Suprapubic skin (tissue), 4 donors: ENCODE data around the gene SH2D2A. TPM values are rescaled to one million over a fixed set of nuclear protein-coding genes. Genes with fewer than 3 reads are reported as not detected.

Experiments used
- DNase-seq, 2 donors: peaks; one replicate each; pipeline ENCODE4 v3.0.0-alpha.2; 2019; ENCODE audit warnings: low spot score in 2 of 2
- H3K27ac ChIP-seq: fragments of 200-600 bp; sonication (generic); one replicate; pipeline ENCODE4 v1.5.1; 2019
- H3K27me3 ChIP-seq: fragments of 200-600 bp; sonication (generic); one replicate; pipeline ENCODE4 v1.5.1; 2019
- H3K36me3 ChIP-seq: fragments of 200-600 bp; sonication (generic); one replicate; pipeline ENCODE4 v1.5.1; 2019
- H3K4me1 ChIP-seq: fragments of 200-600 bp; sonication (generic); one replicate; pipeline ENCODE4 v1.5.1; 2019
- H3K4me3 ChIP-seq: fragments of 200-600 bp; sonication (generic); one replicate; pipeline ENCODE4 v1.5.1; 2019; ENCODE audit warnings: mild to moderate bottlenecking
- H3K9me3 ChIP-seq: fragments of 200-600 bp; sonication (generic); one replicate; pipeline ENCODE4 v1.5.1; 2019
- CTCF ChIP-seq, 2 donors: fragments of 200-600 bp in 1 of 2; fragments of 450-650 bp in 1 of 2; sonication (generic) in 1 of 2; IDR thresholded peaks; one replicate each; pipeline ENCODE4 v1.5.1; 2016 to 2019; ENCODE audit warnings: antibody characterized with exemption in 2 of 2, mild to moderate bottlenecking in 1 of 2, moderate library complexity in 1 of 2
- EP300 ChIP-seq: sonication (generic); formaldehyde crosslinking; IDR thresholded peaks from one replicate; pipeline ENCODE4 v1.6.1; 2017; ENCODE audit warnings: antibody characterized with exemption
- POLR2A ChIP-seq, 2 donors: fragments of 450-650 bp; IDR thresholded peaks; one replicate each; pipeline ENCODE4 v1.6.1; 2017; ENCODE audit warnings: antibody characterized with exemption in 2 of 2, mild to moderate bottlenecking in 2 of 2, moderate library complexity in 2 of 2
- POLR2AphosphoS5 ChIP-seq, 3 donors: sonication (generic); formaldehyde crosslinking; IDR thresholded peaks; one replicate each; pipeline ENCODE4 v1.6.1; 2017; ENCODE audit warnings: antibody characterized with exemption in 3 of 3
- WGBS: methylation state at CpG from one replicate; pipeline ENCODE4 v1.1.5; 2018; 5-methylcytosine and 5-hydroxymethylcytosine counted together
- total RNA-seq, 4 donors: library from RNA; depleted of rRNA; stranded (reverse); fragments of >200 nt; gene quantifications; one replicate each; pipeline ENCODE4 v1.1.0, GENCODE V29; 2016

Gene SH2D2A
- total RNA-seq, 4 donors from 2014 or later = 0.29 to 0.48 TPM; not detected in 2

DNA sequence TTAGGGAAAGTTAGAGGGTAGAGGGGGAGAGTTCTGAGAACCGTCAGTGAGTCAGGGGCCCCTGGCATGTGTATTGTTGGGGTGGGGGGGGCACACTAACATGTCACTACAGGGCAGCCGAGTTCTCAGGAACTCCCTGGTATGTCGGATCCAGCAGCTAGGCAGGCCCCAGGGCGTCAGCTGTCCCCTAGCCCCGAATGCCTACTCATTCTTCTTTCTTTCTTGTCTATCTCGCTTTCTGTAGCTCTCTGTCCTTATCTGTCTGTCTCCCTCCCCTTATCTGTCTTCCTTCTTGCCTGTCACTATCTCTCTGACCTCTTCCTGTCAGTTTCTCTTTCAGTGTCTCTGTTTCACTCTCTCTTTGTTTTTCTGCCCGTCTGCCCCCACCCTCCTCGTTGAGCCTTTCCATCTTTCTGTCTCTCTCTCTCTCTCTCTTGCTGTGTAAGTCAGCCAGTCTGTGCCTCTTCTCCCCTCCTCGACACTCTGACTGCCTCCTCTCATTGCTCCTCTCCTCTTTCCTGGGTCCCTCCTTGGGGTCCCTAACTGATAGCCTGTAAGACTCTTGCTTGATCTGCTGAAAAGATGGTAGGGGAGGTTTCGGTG, 46.5 kb upstream of the SH2D2A start:
- 60% methylated on average over 10 of the region's 10 CpGs for WGBS
- Histone ChIP-seq H3K36me3 (no peaks in the 10 kb centered on the region), H3K27me3 (peaks cover 89% of the 10 kb centered on the region), H3K9me3 (no peaks in the 10 kb centered on the region), H3K27ac (no peak overlapping the region), H3K4me1 (peaks cover 27% of the 10 kb centered on the region), H3K4me3 (no peak overlapping the region)
- no peak for TF ChIP-seq EP300
- TF ChIP-seq CTCF (IDR thresholded peaks at IDR 0.05) = no peak
- no peak for TF ChIP-seq POLR2AphosphoS5 (IDR thresholded peaks at IDR 0.05)
- no peak for TF ChIP-seq POLR2A (IDR thresholded peaks at IDR 0.05)
- no peak for DNase-seq

DNA sequence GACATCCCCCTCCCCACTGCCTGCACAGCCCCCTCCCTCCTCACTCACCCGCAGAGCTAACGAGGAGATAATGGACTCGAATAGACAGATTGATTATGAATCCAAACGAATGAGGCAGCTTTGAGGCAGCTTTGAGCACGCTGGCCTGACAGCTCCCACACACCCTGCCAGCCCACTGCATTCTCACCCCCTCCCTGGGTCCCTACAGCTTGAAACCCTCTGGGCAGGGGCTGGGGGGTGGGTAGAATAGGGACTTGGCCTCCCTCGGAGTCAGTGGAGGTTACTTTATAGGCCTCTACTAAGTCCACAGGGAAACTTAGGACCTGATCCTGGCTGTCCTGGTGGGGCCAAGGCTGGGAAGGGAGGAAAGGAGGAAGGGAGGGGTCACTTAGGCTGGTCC, 45.9 kb upstream of the SH2D2A start:
- no peak overlapping the region for H3K4me3 ChIP-seq
- no peak overlapping the region for H3K27ac ChIP-seq
- H3K9me3 ChIP-seq = no peaks in the 10 kb centered on the region
- TF ChIP-seq CTCF (IDR thresholded peaks at IDR 0.05) (no peak), EP300 (no peak), POLR2AphosphoS5 (IDR thresholded peaks at IDR 0.05) (no peak)
- peaks cover 94% of the 10 kb centered on the region for H3K27me3 ChIP-seq
- WGBS = 100% methylated on average over 2 of the region's 6 CpGs
- no peaks in the 10 kb centered on the region for H3K36me3 ChIP-seq
- DNase-seq = no peak
- peaks cover 27% of the 10 kb centered on the region for H3K4me1 ChIP-seq

DNA sequence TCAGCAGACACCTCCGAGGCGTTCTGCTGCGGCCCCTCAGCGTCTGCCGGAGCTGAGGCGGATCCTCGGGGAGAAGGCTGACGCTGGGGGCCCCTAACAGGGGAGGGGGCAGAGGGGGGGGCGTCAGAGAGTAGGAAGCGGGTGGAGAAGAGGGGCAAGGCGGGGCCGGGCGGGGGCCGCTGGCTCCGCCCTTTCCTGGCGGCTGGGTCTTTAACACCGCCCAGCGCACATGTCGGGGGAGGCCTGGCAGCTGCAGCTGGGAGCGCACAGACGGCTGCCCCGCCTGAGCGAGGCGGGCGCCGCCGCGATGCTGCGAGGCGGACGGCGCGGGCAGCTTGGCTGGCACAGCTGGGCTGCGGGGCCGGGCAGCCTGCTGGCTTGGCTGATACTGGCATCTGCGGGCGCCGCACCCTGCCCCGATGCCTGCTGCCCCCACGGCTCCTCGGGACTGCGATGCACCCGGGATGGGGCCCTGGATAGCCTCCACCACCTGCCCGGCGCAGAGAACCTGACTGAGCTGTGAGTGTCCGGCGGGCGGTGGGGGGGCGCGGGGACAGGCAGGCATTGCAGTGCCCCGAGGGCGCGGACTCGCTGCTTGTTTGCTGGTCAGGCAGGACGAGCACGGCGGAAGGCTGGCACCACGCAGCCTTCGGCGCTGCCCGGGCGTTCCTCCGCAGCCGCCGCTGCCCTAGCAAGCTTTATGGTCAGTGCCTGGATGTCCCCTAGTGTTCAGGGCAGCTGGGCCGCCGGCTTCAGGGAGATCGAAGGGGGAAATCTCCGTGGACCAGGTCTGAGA, 44.2 kb upstream of the SH2D2A start, which contains the start of gene NTRK1:
TSS of gene NTRK1 (plus strand) at position 238 of the 796 bp plus-strand sequence. CDS start at position 308, 70 bp downstream.
- Histone ChIP-seq H3K4me3 (peak within 1 kb of the TSS; percentile 31), H3K4me1 (peaks cover 27% of the 10 kb centered on the region), H3K36me3 (no peaks in the 10 kb centered on the region), H3K27ac (no peak within 1 kb of the TSS), H3K27me3 (peaks cover 87% of the 10 kb centered on the region), H3K9me3 (no peaks in the 10 kb centered on the region)
- 10% methylated on average over 20 of the region's 69 CpGs for WGBS
- no peak for TF ChIP-seq EP300
- no peak for TF ChIP-seq POLR2A (IDR thresholded peaks at IDR 0.05)
- no peak for TF ChIP-seq POLR2AphosphoS5 (IDR thresholded peaks at IDR 0.05)
- TF ChIP-seq CTCF (IDR thresholded peaks at IDR 0.05) = no peak
- DNase-seq = no peak

DNA sequence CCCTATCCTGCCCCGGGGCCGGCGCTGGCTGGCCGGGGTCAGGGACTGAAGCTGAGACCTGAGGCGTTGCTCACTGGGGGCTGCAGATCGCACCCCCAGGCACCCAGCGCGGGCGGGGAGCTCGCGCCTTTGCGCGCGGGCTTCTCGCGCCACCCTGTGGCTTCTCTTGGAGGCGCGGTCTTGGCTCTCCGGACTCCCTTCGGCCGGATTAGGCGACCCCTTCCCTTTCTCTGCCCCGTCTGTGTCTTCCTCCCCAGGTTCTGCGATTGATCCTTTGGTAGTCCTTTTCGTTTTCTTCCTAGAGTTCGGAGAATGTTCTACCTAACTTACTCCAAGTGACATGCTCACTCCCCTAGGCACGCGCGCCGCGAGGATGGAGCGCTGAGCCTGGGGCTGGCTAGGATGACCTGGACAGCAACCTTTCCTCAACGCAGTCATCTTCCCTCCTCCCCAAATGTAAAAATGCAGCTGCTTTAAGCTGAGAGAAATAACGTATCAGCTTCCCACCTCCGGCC, 43.5 kb upstream of the SH2D2A start:
- H3K36me3 ChIP-seq = no peaks in the 10 kb centered on the region
- peaks cover 81% of the 10 kb centered on the region for H3K27me3 ChIP-seq
- H3K27ac ChIP-seq = no peak overlapping the region
- no peak for DNase-seq
- under 1% methylated on average over 33 of the region's 35 CpGs for WGBS
- no peaks in the 10 kb centered on the region for H3K9me3 ChIP-seq
- peak overlapping the region; percentile 31 for H3K4me3 ChIP-seq
- H3K4me1 ChIP-seq = peaks cover 27% of the 10 kb centered on the region
- TF ChIP-seq EP300 = no peak
- TF ChIP-seq CTCF (IDR thresholded peaks at IDR 0.05) = peak; percentile 1 to 80
- no peak for TF ChIP-seq POLR2A (IDR thresholded peaks at IDR 0.05)

DNA sequence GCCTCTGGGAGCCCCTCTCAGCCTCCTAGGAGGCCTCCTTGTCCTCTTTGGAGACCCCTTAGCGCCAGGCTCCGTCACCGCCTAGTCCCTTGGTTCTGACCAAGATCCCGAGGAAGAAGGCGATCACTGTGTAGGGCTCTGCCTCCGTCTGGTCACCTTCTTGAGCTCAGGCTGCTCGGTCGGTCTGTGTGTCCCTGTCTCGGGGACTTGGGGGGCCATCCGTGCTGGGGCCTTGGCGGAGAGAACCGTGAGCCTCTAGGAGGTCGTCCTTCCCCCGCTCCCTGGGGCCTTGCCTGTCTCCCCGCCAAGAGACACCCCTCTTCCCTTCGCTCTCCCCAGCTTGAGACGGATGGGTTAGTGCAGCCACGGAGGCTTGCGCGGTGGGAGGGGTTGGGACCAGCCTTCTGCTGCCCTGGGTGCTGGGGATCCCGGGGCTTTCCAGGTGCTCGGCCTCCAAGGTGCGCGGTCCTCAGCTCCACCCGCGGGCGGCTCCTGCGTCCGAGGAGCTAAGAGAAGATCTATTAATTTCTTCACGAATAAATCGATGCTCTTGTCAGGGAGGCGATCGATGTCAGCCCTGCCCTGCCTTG, 43.0 kb upstream of the SH2D2A start:
- WGBS = 0% methylated on average over 8 of the region's 33 CpGs
- no peaks in the 10 kb centered on the region for H3K36me3 ChIP-seq
- no peak for TF ChIP-seq CTCF (IDR thresholded peaks at IDR 0.05)
- TF ChIP-seq POLR2A (IDR thresholded peaks at IDR 0.05) = no peak
- TF ChIP-seq EP300 = no peak
- TF ChIP-seq POLR2AphosphoS5 (IDR thresholded peaks at IDR 0.05) = no peak
- peaks cover 76% of the 10 kb centered on the region for H3K27me3 ChIP-seq
- peaks cover 27% of the 10 kb centered on the region for H3K4me1 ChIP-seq
- no peaks in the 10 kb centered on the region for H3K9me3 ChIP-seq
- no peak overlapping the region for H3K27ac ChIP-seq
- H3K4me3 ChIP-seq = peak overlapping the region; percentile 31
- DNase-seq = no peak
